ENCODE results near the gene FOXJ3. TPM values are rescaled to one million over a fixed set of nuclear protein-coding genes. Genes with fewer than 3 reads are reported as not detected.

Gene FOXJ3
- total and polyA plus RNA-seq, 2 donors (not counting 1 experiment from before 2014, with no cell fraction given): 15.4 to 76.4 TPM

GRCh38 chr1:42251042-42251441 lies 84.0 kb downstream of the FOXJ3 start:
- peaks cover 42% of the 10 kb centered on the region for H4K20me1 ChIP-seq (ENCODE audit: control insufficient read depth, insufficient read depth, low read length, poor library complexity, severe bottlenecking)
- TF ChIP-seq EZH2 (IDR thresholded peaks at IDR 0.05; ENCODE audit: borderline replicate concordance, insufficient read depth, low read depth, low read length, poor library complexity, severe bottlenecking) (no peak), CTCF (IDR thresholded peaks at IDR 0.05) (no peak)
- ATAC-seq (ENCODE audit: low read depth) (no peak), DNase-seq (no peak)
- intact Hi-C loops (cut with micrococcal nuclease): no loop called here
- Mint-ChIP-seq H3K9me3 (ENCODE audit: insufficient read depth) (no peaks in the 10 kb centered on the region), H3K27ac (no peak overlapping the region), H3K4me1 (peaks cover 18% of the 10 kb centered on the region), H3K27me3 (no peaks in the 10 kb centered on the region), H3K4me3 (no peak overlapping the region)
- H3K27me3 ChIP-seq (replicated peaks in 1 of 4; ENCODE audit: control extremely low read depth in 1 of 4, control insufficient read depth in 3 of 4, insufficient read depth in 4 of 4, low read length in 3 of 4): no peaks in the 10 kb centered on the region
- ChIA-PET CTCF (no interaction called here), POLR2A (no interaction called here)
- H3K27ac ChIP-seq (ENCODE audit: low read length in 2 of 2): no peak overlapping the region
- H3K79me2 ChIP-seq (ENCODE audit: control insufficient read depth, insufficient read depth, low read length): peaks cover 62% of the 10 kb centered on the region
- H3K9me3 ChIP-seq (ENCODE audit: control extremely low read depth in 1 of 3, control insufficient read depth in 2 of 3, insufficient read depth in 1 of 3, low read length in 2 of 3): peaks cover 0 to 4% (median 1%) of the 10 kb centered on the region in 3 donors
- peaks cover 0 to 3% of the 10 kb centered on the region in 2 experiments for H3K36me3 ChIP-seq (replicated peaks in 1 of 2; ENCODE audit: control extremely low read depth in 1 of 2, control insufficient read depth in 1 of 2, extremely low read depth in 1 of 2, insufficient read depth in 2 of 2, low read length in 1 of 2)
- H3K4me2 ChIP-seq (replicated peaks; ENCODE audit: low read depth, low read length, poor library complexity, severe bottlenecking): no peak overlapping the region
- H2AFZ ChIP-seq (ENCODE audit: insufficient read depth, low read depth, low read length, poor library complexity, severe bottlenecking): no peak overlapping the region
- peaks cover 0 to 14% of the 10 kb centered on the region in 2 donors for H3K4me1 ChIP-seq (ENCODE audit: control insufficient read depth in 2 of 2, insufficient read depth in 2 of 2, low read length in 2 of 2)
- H3K4me3 ChIP-seq (ENCODE audit: control extremely low read depth in 1 of 5, extremely low read depth in 1 of 5, insufficient read depth in 1 of 5, low read depth in 2 of 5, low read length in 4 of 5): no peak overlapping the region
- no peak overlapping the region for H3K9ac ChIP-seq (ENCODE audit: low read length)
- no CpG with 5 or more reads among the region's 1 CpG for WGBS (ENCODE audit: insufficient coverage)

DNA sequence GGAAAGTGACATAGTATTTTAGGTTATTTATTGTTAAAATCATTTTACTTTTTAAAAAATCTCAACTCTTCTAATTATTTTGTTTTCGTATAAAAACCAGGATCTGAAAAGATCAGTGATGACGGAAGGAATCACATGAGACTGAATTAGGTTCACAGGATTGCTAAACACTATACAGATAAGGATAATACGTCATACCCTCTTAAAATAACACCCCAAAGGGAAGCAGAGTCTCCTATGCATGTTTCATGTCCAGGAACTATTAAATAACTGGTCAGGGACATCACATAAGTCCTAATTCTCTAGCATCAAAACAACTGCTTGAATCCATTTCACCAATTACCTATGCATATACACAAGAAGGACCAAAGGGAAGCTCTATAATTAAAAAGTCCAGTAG lies 84.9 kb downstream of the FOXJ3 start:
- DNase-seq (no peak), ATAC-seq (ENCODE audit: low read depth) (no peak)
- H3K4me1 ChIP-seq (ENCODE audit: control insufficient read depth in 2 of 2, insufficient read depth in 2 of 2, low read length in 2 of 2): peaks cover 0 to 14% of the 10 kb centered on the region in 2 donors
- H4K20me1 ChIP-seq (ENCODE audit: control insufficient read depth, insufficient read depth, low read length, poor library complexity, severe bottlenecking): peaks cover 45% of the 10 kb centered on the region
- no peaks in the 10 kb centered on the region for H3K27me3 Mint-ChIP-seq
- peaks cover 0 to 3% of the 10 kb centered on the region in 2 experiments for H3K36me3 ChIP-seq (replicated peaks in 1 of 2; ENCODE audit: control extremely low read depth in 1 of 2, control insufficient read depth in 1 of 2, extremely low read depth in 1 of 2, insufficient read depth in 2 of 2, low read length in 1 of 2)
- H3K27ac Mint-ChIP-seq: no peak overlapping the region
- H3K4me3 Mint-ChIP-seq: no peak overlapping the region
- H3K4me2 ChIP-seq (replicated peaks; ENCODE audit: low read depth, low read length, poor library complexity, severe bottlenecking): no peak overlapping the region
- no peaks in the 10 kb centered on the region for H3K9me3 Mint-ChIP-seq (ENCODE audit: insufficient read depth)
- TF ChIP-seq CTCF (IDR thresholded peaks at IDR 0.05): no peak
- TF ChIP-seq EZH2 (IDR thresholded peaks at IDR 0.05; ENCODE audit: borderline replicate concordance, insufficient read depth, low read depth, low read length, poor library complexity, severe bottlenecking): no peak
- no peak overlapping the region for H2AFZ ChIP-seq (ENCODE audit: insufficient read depth, low read depth, low read length, poor library complexity, severe bottlenecking)
- no peak overlapping the region for H3K4me3 ChIP-seq (ENCODE audit: control extremely low read depth in 1 of 5, extremely low read depth in 1 of 5, insufficient read depth in 1 of 5, low read depth in 2 of 5, low read length in 4 of 5)
- H3K79me2 ChIP-seq (ENCODE audit: control insufficient read depth, insufficient read depth, low read length): peaks cover 62% of the 10 kb centered on the region
- ChIA-PET CTCF (no interaction called here), POLR2A (no interaction called here)
- peaks cover 0 to 4% (median 1%) of the 10 kb centered on the region in 3 donors for H3K9me3 ChIP-seq (ENCODE audit: control extremely low read depth in 1 of 3, control insufficient read depth in 2 of 3, insufficient read depth in 1 of 3, low read length in 2 of 3)
- no peak overlapping the region for H3K27ac ChIP-seq (ENCODE audit: low read length in 2 of 2)
- intact Hi-C loops (cut with micrococcal nuclease): no loop called here
- peaks cover 27% of the 10 kb centered on the region for H3K4me1 Mint-ChIP-seq
- H3K27me3 ChIP-seq (replicated peaks in 1 of 4; ENCODE audit: control extremely low read depth in 1 of 4, control insufficient read depth in 3 of 4, insufficient read depth in 4 of 4, low read length in 3 of 4): no peaks in the 10 kb centered on the region
- 100% methylated on average over 1 of the region's 3 CpGs for WGBS (ENCODE audit: insufficient coverage)
- H3K9ac ChIP-seq (ENCODE audit: low read length): no peak overlapping the region
